GM18951 (cell line): ENCODE data around the gene ERCC2.
"Not testable (repeated sequence)": the region's sequence is repeated elsewhere in the genome, so short reads cannot be mapped to it uniquely, and the experiment has no call there.

ENCODE experiments used
- POLR2A ChIP-seq: IDR thresholded peaks from 4 replicates; pipeline ENCODE4 v1.6.1; 2011; ENCODE audit warnings: mild to moderate bottlenecking; ENCODE audit not compliant: insufficient read length, insufficient read depth; ENCODE audit errors: extremely low read depth
- in situ Hi-C: fragments of 300-500 bp; cut with MboI; formaldehyde crosslinking; loops from one replicate; pipeline ENCODE4 v1.12.0; 2022; ENCODE audit warnings: low sequenced_read_pairs, mixed read lengths, inconsistent platforms; ENCODE audit not compliant: unreplicated experiment

Gene ERCC2

DNA sequence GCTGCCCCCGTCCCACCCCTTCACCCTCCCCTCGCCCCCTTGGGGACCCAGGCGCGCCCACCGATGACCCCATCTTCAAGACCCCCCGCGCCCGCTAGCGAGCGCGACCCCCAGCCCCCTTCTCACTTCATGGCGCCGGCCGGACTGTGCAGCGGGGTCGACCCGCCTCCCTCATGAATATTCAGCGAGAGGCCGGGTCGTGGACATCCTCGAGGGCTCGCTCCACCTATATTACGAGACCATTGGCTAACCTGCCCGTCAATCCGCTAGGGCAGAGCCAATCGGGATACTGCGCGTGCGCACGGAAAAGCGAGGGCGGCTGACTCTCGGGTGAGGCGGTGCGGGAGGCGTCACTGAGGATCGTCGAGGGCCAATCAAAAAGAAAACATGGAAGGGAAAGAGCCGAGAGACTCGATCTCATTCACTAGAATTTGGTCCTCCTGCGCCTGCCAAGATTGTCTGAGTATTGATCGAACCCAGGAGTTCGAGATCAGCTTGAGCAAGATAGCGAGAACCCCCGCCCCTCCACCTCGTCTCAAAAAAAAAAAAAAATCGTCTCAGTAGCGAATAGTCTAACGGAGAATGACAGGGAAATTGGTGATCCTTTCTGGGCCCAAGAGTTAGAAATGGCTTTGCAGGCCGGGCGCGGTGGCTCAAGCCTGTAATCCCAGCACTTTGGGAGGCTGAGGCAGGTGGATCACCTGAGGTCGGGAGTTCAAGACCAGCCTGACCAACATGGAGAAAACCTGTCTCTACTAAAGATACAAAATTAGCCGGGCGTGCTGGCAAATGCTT lies at the start of gene ERCC2:
Gene ERCC2 (minus strand): TSS at position 164 of the 795 bp plus-strand sequence. CDS start 33 bp downstream, at position 131.
- TF ChIP-seq POLR2A: peak; percentile 64
- in situ Hi-C loops: no loop called here

DNA sequence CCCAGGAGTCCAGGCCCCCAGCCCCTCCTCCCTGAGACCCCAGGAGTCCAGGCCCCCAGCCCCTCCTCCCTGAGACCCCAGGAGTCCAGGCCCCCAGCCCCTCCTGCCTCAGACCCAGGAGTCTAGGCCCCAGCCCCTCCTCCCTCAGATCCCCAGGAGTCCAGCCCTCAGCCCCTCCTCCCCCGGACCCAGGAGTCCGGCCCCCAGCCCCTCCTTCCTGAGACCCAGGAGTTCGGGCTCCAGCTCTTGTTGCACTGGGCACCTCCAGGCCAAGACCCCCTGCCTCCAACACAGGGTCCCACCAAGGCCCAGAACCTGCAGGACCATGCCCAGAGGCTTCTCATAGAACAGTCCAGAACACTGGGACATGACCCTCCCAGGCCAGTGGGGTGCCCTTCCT lies 49.5 kb upstream of the ERCC2 start:
- in situ Hi-C loops: no loop called here
- no peak for TF ChIP-seq POLR2A

- TF ChIP-seq POLR2A: peak; percentile 26
- in situ Hi-C loops: no loop called here
Measured at GRCh38 chr19:45419396-45419795, 49.0 kb upstream of the ERCC2 start.

GRCh38 chr19:45418802-45419201 lies 48.4 kb upstream of the ERCC2 start:
- no peak for TF ChIP-seq POLR2A
- in situ Hi-C loops: no loop called here

- in situ Hi-C loops: no loop called here
- TF ChIP-seq POLR2A: no peak
Measured at GRCh38 chr19:45417151-45417550, 46.8 kb upstream of the ERCC2 start.

DNA sequence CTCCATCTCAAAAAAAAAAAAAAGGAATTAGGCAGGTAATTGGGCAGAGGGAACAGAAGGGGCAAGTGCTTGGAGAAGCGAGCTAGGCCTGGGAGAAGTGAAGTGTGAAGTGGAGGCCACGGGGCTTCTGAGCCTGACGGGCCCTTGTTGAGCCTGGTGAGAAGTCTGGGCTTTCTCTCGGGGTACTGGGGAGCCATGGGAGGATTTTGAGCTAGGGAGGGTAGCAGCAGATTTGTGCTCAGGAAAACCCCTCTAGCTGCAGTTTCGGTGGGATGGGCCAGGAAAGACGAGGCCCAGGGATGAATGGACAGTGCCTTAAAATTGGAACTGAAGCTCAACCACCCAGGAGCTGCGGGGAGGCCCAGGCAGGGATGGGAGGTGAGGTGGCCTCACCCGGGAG lies 44.1 kb upstream of the ERCC2 start:
- in situ Hi-C loops: no loop called here
- no peak for TF ChIP-seq POLR2A

DNA sequence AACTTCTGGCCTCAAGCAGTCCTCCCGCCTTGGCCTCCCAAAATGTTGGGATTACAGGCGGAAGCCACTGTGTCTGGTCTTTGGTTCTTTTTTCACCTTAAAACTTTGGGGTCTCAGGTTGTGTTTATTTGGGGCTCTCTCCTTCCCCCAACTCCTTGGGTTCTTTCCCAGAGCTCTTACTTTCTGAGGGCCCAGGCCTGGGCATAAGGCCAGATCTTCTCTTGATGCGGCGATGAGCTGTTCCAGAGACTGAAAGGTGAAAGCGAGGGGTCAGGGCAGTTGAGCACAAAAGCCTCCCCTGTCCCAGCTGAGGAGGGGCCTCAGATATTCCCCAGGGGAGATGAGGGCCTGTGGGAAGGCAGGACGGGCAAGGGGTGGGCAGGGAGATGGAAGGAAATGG lies 43.1 kb upstream of the ERCC2 start:
- in situ Hi-C loops: no loop called here
- TF ChIP-seq POLR2A: no peak

DNA sequence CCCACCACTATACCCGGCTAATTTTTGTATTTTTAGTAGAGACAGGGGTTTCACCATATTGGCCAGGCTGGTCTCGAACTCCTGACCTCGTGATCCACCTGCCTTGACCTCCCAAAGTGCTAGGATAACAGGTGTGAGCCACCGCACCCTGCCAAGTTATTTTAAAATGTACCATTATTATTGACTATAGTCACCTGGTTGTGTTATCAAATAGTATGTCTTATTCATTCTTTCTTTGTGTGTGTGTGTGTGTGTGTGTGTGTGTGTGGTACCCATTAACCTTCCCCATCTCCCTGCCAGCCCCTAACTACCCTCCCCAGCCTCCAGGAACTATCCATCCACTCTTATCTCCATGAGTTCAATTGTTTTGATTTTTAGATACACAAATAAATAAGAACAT lies 40.0 kb upstream of the ERCC2 start:
- in situ Hi-C loops: not testable (repeated sequence)

- no peak for TF ChIP-seq POLR2A
- in situ Hi-C loops: no loop called here
Measured at GRCh38 chr19:45409557-45409920, 39.2 kb upstream of the ERCC2 start.

DNA sequence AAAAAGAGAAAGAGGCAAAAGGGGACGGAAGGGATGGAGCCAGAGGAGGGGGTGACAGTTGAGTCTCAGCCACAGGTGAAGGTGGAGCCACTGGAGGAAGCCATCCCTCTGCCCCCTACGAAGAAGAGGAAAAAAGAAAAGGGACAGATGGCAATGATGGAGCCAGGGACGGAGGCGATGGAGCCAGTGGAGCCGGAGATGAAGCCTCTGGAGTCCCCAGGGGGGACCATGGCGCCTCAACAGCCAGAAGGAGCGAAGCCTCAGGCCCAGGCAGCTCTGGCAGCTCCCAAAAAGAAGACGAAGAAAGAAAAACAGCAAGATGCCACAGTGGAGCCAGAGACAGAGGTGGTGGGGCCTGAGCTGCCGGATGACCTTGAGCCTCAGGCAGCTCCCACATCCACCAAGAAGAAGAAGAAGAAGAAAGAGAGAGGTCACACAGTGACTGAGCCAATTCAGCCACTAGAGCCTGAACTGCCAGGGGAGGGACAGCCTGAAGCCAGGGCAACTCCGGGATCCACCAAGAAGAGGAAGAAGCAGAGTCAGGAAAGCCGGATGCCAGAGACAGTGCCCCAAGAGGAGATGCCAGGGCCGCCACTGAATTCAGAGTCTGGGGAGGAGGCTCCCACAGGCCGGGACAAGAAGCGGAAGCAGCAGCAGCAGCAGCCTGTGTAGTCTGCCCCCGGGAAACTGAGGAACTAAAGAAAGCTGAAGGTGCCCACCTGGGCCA lies 38.6 kb upstream of the ERCC2 start:
- TF ChIP-seq POLR2A: no peak

GRCh38 chr19:45408121-45408520 lies 37.7 kb upstream of the ERCC2 start:
- TF ChIP-seq POLR2A: no peak
- in situ Hi-C loops: no loop called here

More for the DNA sequence above, 38.6 kb upstream of the ERCC2 start:
- in situ Hi-C loops: no loop called here

- in situ Hi-C loops: not testable (repeated sequence)
Measured at GRCh38 chr19:45407585-45407984, 37.2 kb upstream of the ERCC2 start.

- in situ Hi-C loops: no loop called here
- TF ChIP-seq POLR2A: no peak
Measured at GRCh38 chr19:45407091-45407375, 36.7 kb upstream of the ERCC2 start.
